HL-60 (cell line): Measurements from ENCODE around the gene TIMP3.

Source experiments
- DNase-seq, 2 experiments: peaks; one replicate each; pipeline ENCODE4 v3.0.0-alpha.2; 2010 to 2020; ENCODE audit warnings: low read depth in 1 of 2, low spot score in 1 of 2
- H3K27ac ChIP-seq: fragments of 250-450 bp; sonication (Bioruptor Pico); replicated peaks from 2 replicates; pipeline ENCODE4 v1.5.1; 2020; ENCODE audit warnings: mild to moderate bottlenecking, moderate library complexity
- H3K27me3 ChIP-seq: fragments of 250-450 bp; sonication (Bioruptor Pico); 2 replicates; pipeline ENCODE4 v1.5.1; 2021; ENCODE audit warnings: mild to moderate bottlenecking, moderate library complexity; ENCODE audit not compliant: insufficient read depth, poor library complexity, severe bottlenecking
- H3K4me3 ChIP-seq: replicated peaks from 2 replicates; pipeline ENCODE4 v1.5.1; 2011; ENCODE audit warnings: mild to moderate bottlenecking, control low read depth, low read length; ENCODE audit not compliant: insufficient read depth
- CTCF ChIP-seq: IDR thresholded peaks from one replicate; pipeline ENCODE4 v1.5.1; 2011; ENCODE audit warnings: low read length, control low read depth, inconsistent platforms; ENCODE audit not compliant: insufficient read depth
- GABPA ChIP-seq: IDR thresholded peaks from 2 replicates; pipeline ENCODE4 v1.6.1; 2012; ENCODE audit warnings: low read depth
- POLR2AphosphoS5 ChIP-seq: IDR thresholded peaks from 2 replicates; pipeline ENCODE4 v1.6.1; 2012; ENCODE audit warnings: low read depth
- REST ChIP-seq: IDR thresholded peaks from 2 replicates; pipeline ENCODE4 v1.6.1; 2012; ENCODE audit warnings: low read depth; ENCODE audit not compliant: insufficient replicate concordance
- SPI1 ChIP-seq: IDR thresholded peaks from 2 replicates; pipeline ENCODE4 v1.6.1; 2012; ENCODE audit warnings: low read depth, mild to moderate bottlenecking, borderline replicate concordance

The TIMP3 gene

GRCh38 chr22:32850591-32851517 lies 49.3 kb downstream of the TIMP3 start:
- Histone ChIP-seq H3K27me3 (peaks cover 2% of the 10 kb centered on the region), H3K27ac (no peak overlapping the region), H3K4me3 (no peak overlapping the region)
- no peak for DNase-seq
- no peak for TF ChIP-seq POLR2AphosphoS5
- TF ChIP-seq REST, result no peak
- TF ChIP-seq CTCF, result no peak
- TF ChIP-seq GABPA, result no peak
- no peak for TF ChIP-seq SPI1

GRCh38 chr22:32852395-32853251 lies 51.1 kb downstream of the TIMP3 start:
- Histone ChIP-seq H3K27ac (no peak overlapping the region), H3K4me3 (no peak overlapping the region), H3K27me3 (peaks cover 2% of the 10 kb centered on the region)
- TF ChIP-seq CTCF (no peak), POLR2AphosphoS5 (no peak), SPI1 (no peak), REST (no peak), GABPA (no peak)
- no peak for DNase-seq

- Histone ChIP-seq H3K4me3 (no peak overlapping the region), H3K27ac (no peak overlapping the region), H3K27me3 (peaks cover 2% of the 10 kb centered on the region)
- DNase-seq, result no peak
- TF ChIP-seq CTCF (no peak), GABPA (no peak), SPI1 (no peak), POLR2AphosphoS5 (no peak), REST (no peak)
Measured at GRCh38 chr22:32853662-32854061, 52.2 kb downstream of the TIMP3 start.
